ENCODE measurements around the gene PITPNB.

PITPNB gene

GRCh38 chr22:27878541-27878940 lies 40.5 kb downstream of the PITPNB start:
- no peak for DNase-seq

- DNase-seq = no peak
These were observed 41.6 kb downstream of the PITPNB start for GRCh38 chr22:27877501-27877900.

- DNase-seq = no peak
These were observed 42.4 kb downstream of the PITPNB start for GRCh38 chr22:27876684-27877083.

- no peak for DNase-seq
These were observed 43.1 kb downstream of the PITPNB start for GRCh38 chr22:27875951-27876350.

GRCh38 chr22:27874764-27875163 lies 44.3 kb downstream of the PITPNB start:
- DNase-seq = no peak

GRCh38 chr22:27874185-27874584 lies 44.9 kb downstream of the PITPNB start:
- DNase-seq = no peak

GRCh38 chr22:27873472-27873871 lies 45.6 kb downstream of the PITPNB start:
- DNase-seq = no peak

GRCh38 chr22:27872488-27872887 lies 46.6 kb downstream of the PITPNB start:
- DNase-seq = no peak

GRCh38 chr22:27871306-27872014 lies 47.6 kb downstream of the PITPNB start:
- no peak for DNase-seq

- no peak for DNase-seq
These were observed 48.5 kb downstream of the PITPNB start for GRCh38 chr22:27870234-27871191.

GRCh38 chr22:27868732-27869282 lies 50.2 kb downstream of the PITPNB start:
- no peak for DNase-seq

GRCh38 chr22:27867953-27868731 lies 50.9 kb downstream of the PITPNB start:
- DNase-seq = no peak

- no peak for DNase-seq
These were observed 51.7 kb downstream of the PITPNB start for GRCh38 chr22:27867085-27867952.

- DNase-seq = no peak
These were observed 52.6 kb downstream of the PITPNB start for GRCh38 chr22:27866135-27867084.

- DNase-seq = no peak
These were observed 53.6 kb downstream of the PITPNB start for GRCh38 chr22:27865496-27865895.

GRCh38 chr22:27863556-27863955 lies 55.5 kb downstream of the PITPNB start:
- no peak for DNase-seq

GRCh38 chr22:27863001-27863400 lies 56.1 kb downstream of the PITPNB start:
- DNase-seq = no peak

GRCh38 chr22:27859336-27859735 lies 59.7 kb downstream of the PITPNB start:
- DNase-seq = no peak

- DNase-seq = no peak
These were observed 60.4 kb downstream of the PITPNB start for GRCh38 chr22:27858626-27859025.

GRCh38 chr22:27857443-27857842 lies 61.6 kb downstream of the PITPNB start:
- DNase-seq = no peak

- no peak for DNase-seq
These were observed 62.7 kb downstream of the PITPNB start for GRCh38 chr22:27856386-27856785.

All from effector CD8-positive, alpha-beta T cell (primary cell).